ENCODE measurements around the gene IFT88.

GRCh38 chr13:20714161-20714560, 147.2 kb downstream of the IFT88 start:
- TF ChIP-seq CTCF (IDR thresholded peaks at IDR 0.05), result no peak
- TF ChIP-seq EP300 (IDR thresholded peaks at IDR 0.05), result no peak
- no peak for TF ChIP-seq POLR2AphosphoS5 (IDR thresholded peaks at IDR 0.05)

All from stomach (tissue), 4 donors.